H1 (cell line): ENCODE measurements around the gene STT3A. TPM values are rescaled to one million over a fixed set of nuclear protein-coding genes. Genes with fewer than 3 reads are reported as not detected.

ENCODE experiments used
- CTCF ChIA-PET: fragments of 300-600 bp; sonication (Branson Sonifier 250); formaldehyde crosslinking; loops from one replicate; lab custom pipeline; 2021; ENCODE audit not compliant: partially characterized antibody; lab: Charles Lee
- POLR2A ChIA-PET: fragments of 300-600 bp; sonication (Branson Sonifier 250); formaldehyde crosslinking; loops from one replicate; lab custom pipeline; 2021; ENCODE audit warnings: inconsistent platforms; ENCODE audit not compliant: partially characterized antibody; lab: Charles Lee
- DNase-seq, 2 experiments: peaks; one replicate each; pipeline versions ENCODE4 v3.0.0 to v3.0.0-alpha.2; 2010 to 2022; ENCODE audit warnings: low spot score in 2 of 2, low read depth in 1 of 2, mixed read lengths in 1 of 2
- FAIRE-seq: peaks from 2 replicates; lab custom pipeline; 2011; peaks lifted over from hg19 to GRCh38; lab: Jason Lieb, UNC
- H2AFZ ChIP-seq: 2 replicates; pipeline ENCODE4 v1.8.1; 2012; ENCODE audit warnings: low read length, inconsistent platforms
- H2AK5ac ChIP-seq: 2 replicates; pipeline ENCODE4 v1.6.1; 2013; ENCODE audit warnings: low read depth, low read length
- H2BK120ac ChIP-seq: replicated peaks from 2 replicates; pipeline ENCODE3; 2013; ENCODE audit warnings: low read depth, low read length, inconsistent platforms
- H2BK12ac ChIP-seq: 2 replicates; pipeline ENCODE4 v1.6.1; 2013; ENCODE audit warnings: low read depth, low read length
- H2BK15ac ChIP-seq: 2 replicates; pipeline ENCODE4 v1.6.1; 2013; ENCODE audit warnings: low read length
- H2BK20ac ChIP-seq: 2 replicates; pipeline ENCODE4 v1.6.1; 2013; ENCODE audit warnings: low read length
- H2BK5ac ChIP-seq: 2 replicates; pipeline ENCODE4 v1.6.1; 2013; ENCODE audit warnings: low read depth, low read length
- H3K14ac ChIP-seq: 2 replicates; pipeline ENCODE4 v1.6.1; 2013; ENCODE audit warnings: inconsistent platforms; ENCODE audit not compliant: insufficient read length
- H3K18ac ChIP-seq: 2 replicates; pipeline ENCODE4 v1.6.1; 2013; ENCODE audit warnings: low read length; ENCODE audit errors: extremely low read depth
- H3K23ac ChIP-seq: 2 replicates; pipeline ENCODE4 v1.6.1; 2013; ENCODE audit warnings: inconsistent platforms; ENCODE audit not compliant: insufficient read length
- H3K23me2 ChIP-seq: 2 replicates; pipeline ENCODE4 v1.6.1; 2013; ENCODE audit warnings: low read depth, low read length
- H3K27ac ChIP-seq: 2 replicates; pipeline ENCODE4 v1.6.1; 2011; ENCODE audit warnings: low read depth, low read length, inconsistent platforms
- H3K27me3 ChIP-seq, 4 experiments: replicated peaks in 1 of 4; 1 replicate in 1 of 4; 2 replicates in 3 of 4; pipeline versions ENCODE4 v1.6.1 to v1.8.1; 2011 to 2013; ENCODE audit warnings: low read length in 3 of 4, mild to moderate bottlenecking in 3 of 4, inconsistent platforms in 2 of 4, mixed read lengths in 2 of 4, moderate library complexity in 1 of 4; ENCODE audit not compliant: control insufficient read depth in 3 of 4, insufficient read depth in 3 of 4; ENCODE audit errors: extremely low read depth in 1 of 4
- H3K36me3 ChIP-seq, 4 experiments: 2 replicates each; pipeline versions ENCODE4 v1.6.1 to v1.8.1; 2011 to 2013; ENCODE audit warnings: mild to moderate bottlenecking in 4 of 4, low read length in 3 of 4, moderate library complexity in 2 of 4, control low read depth in 1 of 4, inconsistent platforms in 1 of 4; ENCODE audit not compliant: insufficient read depth in 4 of 4, control insufficient read depth in 2 of 4
- H3K4ac ChIP-seq: replicated peaks from 2 replicates; pipeline ENCODE3; 2013; ENCODE audit warnings: low read length, low read depth, mixed read lengths, inconsistent platforms; ENCODE audit not compliant: insufficient read length
- H3K4me1 ChIP-seq, 4 experiments: replicated peaks in 1 of 4; 1 replicate in 1 of 4; 2 replicates in 3 of 4; pipeline versions ENCODE4 v1.6.1 to v1.8.1; 2011 to 2013; ENCODE audit warnings: low read length in 3 of 4, inconsistent platforms in 2 of 4, mixed read lengths in 1 of 4; ENCODE audit not compliant: insufficient read depth in 4 of 4, control insufficient read depth in 3 of 4
- H3K4me2 ChIP-seq, 2 experiments: 2 replicates each; pipeline versions ENCODE4 v1.6.1 to v1.8.1; 2011 to 2013; ENCODE audit warnings: low read depth in 2 of 2, low read length in 2 of 2, control low read depth in 1 of 2, inconsistent platforms in 1 of 2, mild to moderate bottlenecking in 1 of 2; ENCODE audit not compliant: insufficient read depth in 1 of 2
- H3K4me3 ChIP-seq, 4 experiments: fragments of 200-600, 300-600 bp in 1 of 4; sonication (generic), shearing (Covaris generic), sonication (Bioruptor Twin) in 1 of 4; 2 replicates each; pipeline versions ENCODE4 v1.5.1 to v1.8.1; 2011 to 2016; ENCODE audit warnings: low read length in 4 of 4, low read depth in 3 of 4, control low read depth in 2 of 4, inconsistent platforms in 2 of 4, mild to moderate bottlenecking in 2 of 4, mixed read lengths in 1 of 4, moderate library complexity in 1 of 4; ENCODE audit not compliant: insufficient read depth in 2 of 4; ENCODE audit errors: extremely low read depth in 1 of 4
- H3K56ac ChIP-seq: replicated peaks from 2 replicates; pipeline ENCODE3; 2013; ENCODE audit warnings: low read depth, mild to moderate bottlenecking, mixed read lengths, low read length, inconsistent platforms; ENCODE audit not compliant: insufficient read length
- H3K79me1 ChIP-seq: 2 replicates; pipeline ENCODE4 v1.6.1; 2013; ENCODE audit warnings: low read depth, low read length, control low read depth
- H3K79me2 ChIP-seq, 2 experiments: 2 replicates each; pipeline versions ENCODE4 v1.6.1 to v1.8.1; 2012 to 2013; ENCODE audit warnings: low read length in 2 of 2, mild to moderate bottlenecking in 2 of 2, inconsistent platforms in 1 of 2; ENCODE audit not compliant: insufficient read depth in 2 of 2, control insufficient read depth in 1 of 2
- H3K9ac ChIP-seq, 4 experiments: replicated peaks in 1 of 4; 1 replicate in 1 of 4; 2 replicates in 3 of 4; pipeline versions ENCODE4 v1.6.1 to v1.8.1; 2011 to 2013; ENCODE audit warnings: low read depth in 3 of 4, low read length in 3 of 4, control low read depth in 2 of 4, mild to moderate bottlenecking in 2 of 4, moderate library complexity in 2 of 4, inconsistent platforms in 1 of 4; ENCODE audit errors: extremely low read depth in 1 of 4
- H3K9me3 ChIP-seq, 2 experiments: 2 replicates each; pipeline versions ENCODE4 v1.6.1 to v1.8.1; 2012 to 2013; ENCODE audit warnings: mild to moderate bottlenecking in 2 of 2, moderate library complexity in 2 of 2, control low read depth in 1 of 2, inconsistent platforms in 1 of 2, low read depth in 1 of 2, low read length in 1 of 2, mixed read lengths in 1 of 2; ENCODE audit not compliant: insufficient read depth in 2 of 2
- H4K20me1 ChIP-seq, 2 experiments: replicated peaks in 1 of 2; 2 replicates each; pipeline versions ENCODE3 to v1.8.1; 2011 to 2013; ENCODE audit warnings: inconsistent platforms in 2 of 2, low read length in 2 of 2, mild to moderate bottlenecking in 1 of 2; ENCODE audit not compliant: insufficient read depth in 2 of 2, control insufficient read depth in 1 of 2
- H4K5ac ChIP-seq: 2 replicates; pipeline ENCODE4 v1.6.1; 2013; ENCODE audit warnings: low read length, low read depth, mixed read lengths, inconsistent platforms; ENCODE audit not compliant: insufficient read length
- H4K8ac ChIP-seq: 2 replicates; pipeline ENCODE4 v1.8.0; 2013; ENCODE audit warnings: mild to moderate bottlenecking, moderate library complexity, low read length, inconsistent platforms; ENCODE audit not compliant: insufficient read depth; ENCODE audit errors: extremely low read depth
- H4K91ac ChIP-seq: replicated peaks from 2 replicates; pipeline ENCODE3; 2013; ENCODE audit warnings: low read length, mixed read lengths, inconsistent platforms; ENCODE audit not compliant: insufficient read length
- CEBPB ChIP-seq: IDR thresholded peaks from 2 replicates; pipeline ENCODE4 v1.6.1; 2012; ENCODE audit warnings: low read depth, low read length
- CHD2 ChIP-seq: IDR thresholded peaks from 2 replicates; pipeline ENCODE4 v1.6.1; 2012; ENCODE audit warnings: low read length, improper control_type of control experiment
- EGR1 ChIP-seq: IDR thresholded peaks from 2 replicates; pipeline ENCODE4 v1.6.1; 2011; ENCODE audit warnings: low read depth, low read length, borderline replicate concordance
- SP4 ChIP-seq: IDR thresholded peaks from 2 replicates; pipeline ENCODE4 v1.6.1; 2012; ENCODE audit warnings: low read length, inconsistent platforms
- SRF ChIP-seq: IDR thresholded peaks from 2 replicates; pipeline ENCODE4 v1.6.1; 2011; ENCODE audit warnings: mild to moderate bottlenecking, low read depth, low read length, moderate library complexity
- ZNF274 ChIP-seq: IDR thresholded peaks from 2 replicates; pipeline ENCODE4 v1.7.0; 2012; ENCODE audit warnings: low read length, borderline replicate concordance; ENCODE audit errors: extremely low read depth
- WGBS, 2 experiments: shearing (Covaris generic) in 1 of 2; methylation state at CpG; one replicate each; pipeline versions ENCODE4 v1.1.6 to v1.1.7; 2013 to 2015; ENCODE audit warnings: low lambda C conversion rate in 2 of 2, mixed read lengths in 2 of 2, inconsistent platforms in 1 of 2, low coverage in 1 of 2, missing lambda C conversion rate in 1 of 2; ENCODE audit not compliant: insufficient replicate concordance in 2 of 2, insufficient coverage in 1 of 2, insufficient read length in 1 of 2; ENCODE audit errors: extremely low coverage in 1 of 2, missing lambda C conversion rate in 1 of 2; 5-methylcytosine and 5-hydroxymethylcytosine counted together
- polyA plus RNA-seq, 7 experiments: library from polyadenylated mRNA; depleted of rRNA in 3 of 7; stranded (reverse) in 5 of 7; unstranded in 2 of 7; fragments of >200 nt in 5 of 7; fragments of 200-250 nt in 2 of 7; gene quantifications; 1 replicate in 5 of 7; 2 replicates in 1 of 7; 4 replicates in 1 of 7; pipeline versions ENCODE4 v1.2.1 to v1.2.3, GENCODE V29; 2011 to 2013; ENCODE audit warnings: missing spikeins in 2 of 7, mixed read lengths in 2 of 7
- total RNA-seq: library from RNA; stranded (reverse); fragmentation: NEBNext Ultra II Directional; extraction: Animal tissue kit (Norgen Biotek cat#: 25700); gene quantifications from 2 replicates; pipeline ENCODE4 v1.2.1, GENCODE V29; 2021

STT3A gene
- total and polyA plus RNA-seq, 2 of the 8 experiments (the other 6 are each of a cell fraction or from before 2014, with no cell fraction given), result 173 to 211 TPM

DNA sequence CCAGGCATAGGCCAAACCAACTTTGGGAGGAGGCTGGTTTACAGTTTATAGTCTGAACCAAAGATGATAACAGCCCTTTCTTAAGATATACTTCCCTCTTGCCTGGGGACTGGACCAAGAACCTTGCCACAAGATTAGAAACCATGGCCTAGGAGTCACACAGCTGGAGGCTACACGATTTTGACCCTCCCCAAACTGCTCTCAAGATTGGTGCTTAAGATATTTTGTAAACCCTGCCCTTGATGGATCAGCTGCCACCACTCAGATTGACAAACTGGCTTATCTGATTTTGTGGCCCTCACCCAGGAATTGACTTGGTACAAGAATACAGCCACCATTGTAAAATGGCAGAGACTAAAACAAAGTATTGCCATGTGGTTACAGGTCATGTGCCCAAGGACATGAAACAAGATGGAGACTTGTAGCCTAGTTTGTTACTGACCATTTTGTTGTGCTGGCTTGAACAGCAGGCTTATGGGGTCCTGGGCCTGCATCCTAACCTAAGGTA lies 40.8 kb upstream of the STT3A start:
- no peaks in the 10 kb centered on the region for H3K4me1 ChIP-seq
- no peak overlapping the region for H3K18ac ChIP-seq
- no peaks in the 10 kb centered on the region for H3K36me3 ChIP-seq
- no peak overlapping the region for H3K56ac ChIP-seq
- no peaks in the 10 kb centered on the region for H3K23me2 ChIP-seq
- H3K14ac ChIP-seq, result no peak overlapping the region
- no peaks in the 10 kb centered on the region for H3K27me3 ChIP-seq
- H3K79me1 ChIP-seq, result no peaks in the 10 kb centered on the region
- H3K79me2 ChIP-seq, result no peaks in the 10 kb centered on the region
- H4K20me1 ChIP-seq, result no peaks in the 10 kb centered on the region
- no peak overlapping the region for H4K91ac ChIP-seq
- H3K27ac ChIP-seq, result no peak overlapping the region
- ChIA-PET POLR2A (interaction anchor here (2.1 kb wide), 1 partner anchor 41 kb away, joined by 5 read pairs; the partner anchor contains the start of gene STT3A), CTCF (no interaction called here)
- no peak overlapping the region for H2AK5ac ChIP-seq
- no peak overlapping the region for H2BK20ac ChIP-seq
- H2AFZ ChIP-seq, result no peak overlapping the region
- no peak overlapping the region for H2BK120ac ChIP-seq
- WGBS, 2 experiments, result 92% methylated on average over 1 of the region's 1 CpG; no CpG with 5 or more reads in 1 of the 2 experiments
- FAIRE-seq (no peak), DNase-seq (no peak)
- no peak overlapping the region for H3K4ac ChIP-seq
- no peak overlapping the region for H3K9ac ChIP-seq
- no peak overlapping the region for H2BK5ac ChIP-seq
- no peak for TF ChIP-seq SRF
- TF ChIP-seq CHD2, result no peak
- no peak for TF ChIP-seq SP4
- no peak for TF ChIP-seq ZNF274
- TF ChIP-seq CEBPB, result no peak
- TF ChIP-seq EGR1, result no peak
- no peak overlapping the region for H3K4me3 ChIP-seq
- no peak overlapping the region for H4K5ac ChIP-seq
- no peak overlapping the region for H2BK12ac ChIP-seq
- no peak overlapping the region for H2BK15ac ChIP-seq
- no peak overlapping the region for H4K8ac ChIP-seq
- H3K23ac ChIP-seq, result no peak overlapping the region
- no peak overlapping the region for H3K4me2 ChIP-seq
- H3K9me3 ChIP-seq, result peaks cover 37% of the 10 kb centered on the region in 2 experiments
